Anterior cingulate cortex (tissue), 58 donors: Measurements from ENCODE around the gene CCDC33.
A peak's percentile ranks its signal among the peaks of the same experiment; 100 is the strongest.
"Not testable (repeated sequence)": the region's sequence is repeated elsewhere in the genome, so short reads cannot be mapped to it uniquely, and the experiment has no call there.

Experiments used
- DNase-seq, 58 donors: peaks; one replicate each; lab custom pipeline; 2025; lab: John Stamatoyannopoulos, UW

CCDC33 gene

GRCh38 chr15:74350295-74351275 lies 114.5 kb downstream of the CCDC33 start:
- DNase-seq = no peak

GRCh38 chr15:74351670-74352069 lies 115.5 kb downstream of the CCDC33 start:
- DNase-seq = no peak

- no peak for DNase-seq
Observed at GRCh38 chr15:74352393-74352910, 116.3 kb downstream of the CCDC33 start.

GRCh38 chr15:74353992-74354391 lies 117.9 kb downstream of the CCDC33 start:
- not testable (repeated sequence) for DNase-seq

- not testable (repeated sequence) for DNase-seq
Observed at GRCh38 chr15:74356050-74356449, 119.9 kb downstream of the CCDC33 start.

GRCh38 chr15:74357514-74357913 lies 121.4 kb downstream of the CCDC33 start:
- DNase-seq = not testable (repeated sequence)

- DNase-seq = not testable (repeated sequence)
Observed at GRCh38 chr15:74359376-74359775, 123.2 kb downstream of the CCDC33 start.

GRCh38 chr15:74360855-74361254 lies 124.7 kb downstream of the CCDC33 start:
- not testable (repeated sequence) for DNase-seq

GRCh38 chr15:74362482-74362881 lies 126.4 kb downstream of the CCDC33 start:
- DNase-seq = no peak

GRCh38 chr15:74364936-74365597 lies 128.9 kb downstream of the CCDC33 start:
- no peak for DNase-seq

GRCh38 chr15:74365598-74366445 lies 129.7 kb downstream of the CCDC33 start:
- DNase-seq = peak in 1 of 58 donors; percentile 10

GRCh38 chr15:74367296-74367854 lies 131.2 kb downstream of the CCDC33 start, which contains the start of gene CYP11A1:
TSS of gene CYP11A1 (minus strand) at chr15:74367646. CDS start at chr15:74367585, 61 bp downstream.
- no peak for DNase-seq

GRCh38 chr15:74368121-74368520 lies 132.0 kb downstream of the CCDC33 start:
- DNase-seq = no peak

GRCh38 chr15:74369084-74369745 lies 133.1 kb downstream of the CCDC33 start:
- no peak for DNase-seq

- no peak for DNase-seq
Observed at GRCh38 chr15:74369756-74370155, 133.6 kb downstream of the CCDC33 start.

GRCh38 chr15:74370471-74370870 lies 134.3 kb downstream of the CCDC33 start:
- no peak for DNase-seq

- DNase-seq = no peak
Observed at GRCh38 chr15:74373056-74373650, 137.0 kb downstream of the CCDC33 start.

GRCh38 chr15:74373731-74374647 lies 137.9 kb downstream of the CCDC33 start:
- DNase-seq = peak in 57 of 58 donors; percentile 32 to 89 (median 76)
